Fibroblast of pulmonary artery (primary cell): ENCODE measurements around the gene COX7A1.

Experiments used
- DNase-seq: peaks from one replicate; pipeline ENCODE4 v3.0.0-alpha.2; 2010; ENCODE audit warnings: low read depth
- H3K4me3 ChIP-seq: replicated peaks from 2 replicates; pipeline ENCODE4 v1.5.1; 2011; ENCODE audit warnings: low read depth, mild to moderate bottlenecking, control low read depth, low read length, moderate library complexity
- TF ChIP-seq, protein P1 (sequence below): IDR thresholded peaks from 2 replicates; pipeline ENCODE4 v1.5.1; 2011; ENCODE audit warnings: mild to moderate bottlenecking, control low read depth, low read length, inconsistent platforms; ENCODE audit errors: missing control alignments

Gene COX7A1

GRCh38 chr19:36128392-36128736 lies 23.9 kb downstream of the COX7A1 start:
- TF ChIP-seq, protein P1, sequence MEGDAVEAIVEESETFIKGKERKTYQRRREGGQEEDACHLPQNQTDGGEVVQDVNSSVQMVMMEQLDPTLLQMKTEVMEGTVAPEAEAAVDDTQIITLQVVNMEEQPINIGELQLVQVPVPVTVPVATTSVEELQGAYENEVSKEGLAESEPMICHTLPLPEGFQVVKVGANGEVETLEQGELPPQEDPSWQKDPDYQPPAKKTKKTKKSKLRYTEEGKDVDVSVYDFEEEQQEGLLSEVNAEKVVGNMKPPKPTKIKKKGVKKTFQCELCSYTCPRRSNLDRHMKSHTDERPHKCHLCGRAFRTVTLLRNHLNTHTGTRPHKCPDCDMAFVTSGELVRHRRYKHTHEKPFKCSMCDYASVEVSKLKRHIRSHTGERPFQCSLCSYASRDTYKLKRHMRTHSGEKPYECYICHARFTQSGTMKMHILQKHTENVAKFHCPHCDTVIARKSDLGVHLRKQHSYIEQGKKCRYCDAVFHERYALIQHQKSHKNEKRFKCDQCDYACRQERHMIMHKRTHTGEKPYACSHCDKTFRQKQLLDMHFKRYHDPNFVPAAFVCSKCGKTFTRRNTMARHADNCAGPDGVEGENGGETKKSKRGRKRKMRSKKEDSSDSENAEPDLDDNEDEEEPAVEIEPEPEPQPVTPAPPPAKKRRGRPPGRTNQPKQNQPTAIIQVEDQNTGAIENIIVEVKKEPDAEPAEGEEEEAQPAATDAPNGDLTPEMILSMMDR: no peak
- H3K4me3 ChIP-seq: peak overlapping the region; percentile 53
- no peak for DNase-seq

- DNase-seq: no peak
- H3K4me3 ChIP-seq: no peak overlapping the region
- TF ChIP-seq, protein P1: no peak
Measured at GRCh38 chr19:36125557-36125956, 26.7 kb downstream of the COX7A1 start.

- TF ChIP-seq, protein P1: no peak
- no peak for DNase-seq
- no peak overlapping the region for H3K4me3 ChIP-seq
Measured at GRCh38 chr19:36121486-36122124, 30.6 kb downstream of the COX7A1 start.

DNA sequence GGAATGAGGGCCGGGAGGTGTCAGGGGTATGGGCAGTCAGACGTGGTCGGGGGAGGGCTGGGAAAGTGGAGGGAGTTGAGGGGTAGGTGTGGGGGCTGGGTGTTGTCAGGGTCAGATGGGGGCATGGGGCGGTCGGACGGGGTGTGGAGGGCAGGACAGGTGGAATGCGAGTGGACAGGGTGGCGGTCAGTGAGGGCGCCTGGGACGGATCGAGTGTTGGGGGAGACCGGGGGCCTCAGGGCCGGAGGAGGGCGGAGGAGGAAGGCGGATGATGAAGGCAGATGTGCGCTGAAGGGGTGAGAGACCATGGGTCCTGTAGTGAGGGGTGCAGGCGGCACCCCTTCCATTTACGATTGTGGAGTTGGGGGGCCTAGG lies 31.3 kb downstream of the COX7A1 start:
- H3K4me3 ChIP-seq: no peak overlapping the region
- TF ChIP-seq, protein P1: no peak
- no peak for DNase-seq

DNA sequence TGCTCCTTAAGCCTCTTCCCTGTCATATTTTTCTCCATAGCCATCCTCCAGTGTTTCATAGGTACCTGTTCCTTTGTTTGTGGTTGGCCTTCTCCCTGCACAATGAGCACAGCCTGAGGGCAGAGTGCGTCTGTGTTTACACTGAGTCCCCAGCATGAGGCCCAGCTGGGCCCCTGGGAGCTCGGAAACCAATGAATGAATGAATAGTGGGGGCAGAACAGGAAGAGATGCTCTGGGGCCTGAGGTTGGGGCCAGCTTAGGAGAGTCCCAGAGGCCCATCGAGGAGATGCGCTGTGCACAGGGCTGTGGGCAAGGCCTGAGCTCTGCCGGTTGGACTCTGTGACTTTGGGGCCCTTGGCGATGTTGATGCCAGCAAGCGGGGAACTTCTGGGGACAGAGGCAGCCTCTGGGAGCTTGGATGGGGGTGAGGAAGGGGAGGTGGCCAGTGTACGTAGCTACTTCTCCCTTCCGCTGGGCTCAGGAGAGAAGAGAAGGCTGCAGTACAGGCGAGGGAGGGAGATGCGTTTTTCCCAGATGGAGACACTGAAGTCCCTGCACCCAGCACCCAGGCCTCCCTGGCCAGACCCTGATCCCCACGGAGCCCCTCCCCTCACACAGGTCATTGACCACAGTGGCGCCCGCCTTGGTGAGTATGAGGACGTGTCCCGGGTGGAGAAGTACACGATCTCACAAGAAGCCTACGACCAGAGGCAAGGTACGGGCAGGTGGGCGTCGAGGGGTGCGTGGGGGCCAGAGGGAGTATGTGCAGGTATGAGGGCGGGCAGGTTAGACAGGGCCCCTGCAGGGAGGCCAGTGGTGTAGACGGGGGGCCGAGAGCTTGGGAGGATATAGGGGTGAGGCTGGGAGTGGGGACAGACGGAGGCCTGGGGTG lies 31.9 kb downstream of the COX7A1 start:
- H3K4me3 ChIP-seq: no peak overlapping the region
- TF ChIP-seq, protein P1: no peak
- DNase-seq: no peak

- H3K4me3 ChIP-seq: peak overlapping the region; percentile 94
- DNase-seq: no peak
- TF ChIP-seq, protein P1: no peak
Measured at GRCh38 chr19:36116344-36116637, 36.0 kb downstream of the COX7A1 start.
